Measurements from ENCODE around the gene COL21A1. TPM values are rescaled to one million over a fixed set of nuclear protein-coding genes. Genes with fewer than 3 reads are reported as not detected.

COL21A1 gene
- total RNA-seq, 1 experiment from 2014 or later, result 1.8 TPM

DNA sequence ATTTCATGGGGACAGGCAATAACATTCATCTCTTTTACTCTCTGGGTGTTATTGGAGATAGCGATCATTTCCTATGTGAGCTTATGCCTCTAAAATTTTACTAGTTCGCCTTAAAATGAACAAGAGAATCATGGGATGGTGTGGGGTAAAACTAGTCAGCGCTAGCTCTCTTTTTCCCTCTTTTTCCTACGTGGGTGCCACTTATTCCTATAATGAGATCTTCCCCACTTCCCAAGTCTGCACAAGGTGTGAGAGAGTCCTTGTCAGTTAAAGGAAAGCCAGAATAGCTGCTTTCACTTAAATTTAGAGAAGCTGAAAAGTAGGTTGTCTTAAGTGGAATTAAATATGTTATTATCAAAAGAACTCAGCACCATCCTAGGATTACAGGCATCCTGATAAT, 198.8 kb downstream of the COL21A1 start:
- Histone ChIP-seq H2BK12ac (ENCODE audit: insufficient read length, low read depth, low read length) (no peak overlapping the region), H2BK5ac (ENCODE audit: insufficient read length, low read length) (no peak overlapping the region), H2BK120ac (ENCODE audit: low read depth, low read length, poor library complexity, severe bottlenecking) (no peak overlapping the region), H2AFZ (ENCODE audit: low read length) (peak overlapping the region; percentile 32), H3K4ac (ENCODE audit: low read depth, low read length) (no peak overlapping the region), H3K9me3 (ENCODE audit: control insufficient read depth, low read depth, low read length) (no peaks in the 10 kb centered on the region), H4K8ac (replicated peaks; ENCODE audit: insufficient read length, low read depth, low read length) (no peak overlapping the region), H2BK15ac (ENCODE audit: low read depth, low read length) (no peak overlapping the region), H3K79me1 (ENCODE audit: insufficient read depth, low read depth, low read length, poor library complexity, severe bottlenecking) (no peaks in the 10 kb centered on the region), H4K5ac (ENCODE audit: insufficient read length, low read depth, low read length) (no peak overlapping the region), H2AK5ac (ENCODE audit: insufficient read length, low read length) (no peak overlapping the region), H3K27ac (ENCODE audit: insufficient read length, low read depth, low read length) (no peak overlapping the region), H3K23me2 (ENCODE audit: insufficient read length, low read depth, low read length, poor library complexity, severe bottlenecking) (no peaks in the 10 kb centered on the region), H3K9ac (ENCODE audit: extremely low read depth, insufficient read length, low read length) (no peak overlapping the region), H3K18ac (ENCODE audit: insufficient read length, low read depth, low read length) (no peak overlapping the region), H3K79me2 (ENCODE audit: insufficient read depth, low read length) (no peaks in the 10 kb centered on the region), H3K23ac (ENCODE audit: insufficient read length, low read depth, low read length) (no peak overlapping the region), H4K20me1 (ENCODE audit: control insufficient read depth, insufficient read depth, insufficient read length) (no peaks in the 10 kb centered on the region), H3T11ph (ENCODE audit: low read length) (no peak overlapping the region), H3K27me3 (ENCODE audit: insufficient read depth, low read length) (no peaks in the 10 kb centered on the region), H3K56ac (ENCODE audit: insufficient read length, low read depth, low read length) (no peak overlapping the region), H2BK20ac (ENCODE audit: low read depth, low read length, poor library complexity, severe bottlenecking) (no peak overlapping the region), H3K4me2 (ENCODE audit: insufficient read depth, insufficient read length, low read length) (no peak overlapping the region), H4K91ac (ENCODE audit: insufficient read length, low read depth, low read length) (no peak overlapping the region), H3K4me1 (ENCODE audit: insufficient read depth, low read length) (no peaks in the 10 kb centered on the region), H3K14ac (ENCODE audit: insufficient read depth, low read length) (no peak overlapping the region)
- Mint-ChIP-seq H3K9me3 (no peaks in the 10 kb centered on the region), H3K4me1 (no peaks in the 10 kb centered on the region; a peak in 1 of 4 replicates), H3K27me3 (ENCODE audit: low read depth) (no peaks in the 10 kb centered on the region), H3K36me3 (ENCODE audit: insufficient read depth in 1 of 3, low read depth in 3 of 3) (no peaks in the 10 kb centered on the region), H3K27ac (no peak overlapping the region), H3K4me3 (no peak overlapping the region)
- DNase-seq, result no peak
- TF ChIP-seq, protein P1, sequence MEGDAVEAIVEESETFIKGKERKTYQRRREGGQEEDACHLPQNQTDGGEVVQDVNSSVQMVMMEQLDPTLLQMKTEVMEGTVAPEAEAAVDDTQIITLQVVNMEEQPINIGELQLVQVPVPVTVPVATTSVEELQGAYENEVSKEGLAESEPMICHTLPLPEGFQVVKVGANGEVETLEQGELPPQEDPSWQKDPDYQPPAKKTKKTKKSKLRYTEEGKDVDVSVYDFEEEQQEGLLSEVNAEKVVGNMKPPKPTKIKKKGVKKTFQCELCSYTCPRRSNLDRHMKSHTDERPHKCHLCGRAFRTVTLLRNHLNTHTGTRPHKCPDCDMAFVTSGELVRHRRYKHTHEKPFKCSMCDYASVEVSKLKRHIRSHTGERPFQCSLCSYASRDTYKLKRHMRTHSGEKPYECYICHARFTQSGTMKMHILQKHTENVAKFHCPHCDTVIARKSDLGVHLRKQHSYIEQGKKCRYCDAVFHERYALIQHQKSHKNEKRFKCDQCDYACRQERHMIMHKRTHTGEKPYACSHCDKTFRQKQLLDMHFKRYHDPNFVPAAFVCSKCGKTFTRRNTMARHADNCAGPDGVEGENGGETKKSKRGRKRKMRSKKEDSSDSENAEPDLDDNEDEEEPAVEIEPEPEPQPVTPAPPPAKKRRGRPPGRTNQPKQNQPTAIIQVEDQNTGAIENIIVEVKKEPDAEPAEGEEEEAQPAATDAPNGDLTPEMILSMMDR (conservative IDR thresholded peaks at IDR 0.05), result no peak
- no CpG with 5 or more reads among the region's 4 CpGs for WGBS (ENCODE audit: extremely low coverage, insufficient read length, low lambda C conversion rate)
